ENCODE data around the gene HMX1.

- TF ChIP-seq CTCF (IDR thresholded peaks at IDR 0.05): no peak
- TF ChIP-seq EP300 (IDR thresholded peaks at IDR 0.05): no peak
Observed at GRCh38 chr4:8866828-8867623, 4.6 kb downstream of the HMX1 start.
